MV-4-11 (cell line): ENCODE data around the gene FOXL1.

Experiments
- DNase-seq: peaks from one replicate; lab custom pipeline; 2025; lab: John Stamatoyannopoulos, UW

FOXL1 gene

GRCh38 chr16:86549076-86549892 lies 29.1 kb upstream of the FOXL1 start:
- DNase-seq: peak; percentile 48

- DNase-seq: no peak
Measured at GRCh38 chr16:86549893-86550190, 28.5 kb upstream of the FOXL1 start.

GRCh38 chr16:86550281-86550680 lies 28.1 kb upstream of the FOXL1 start:
- DNase-seq: no peak

- no peak for DNase-seq
Measured at GRCh38 chr16:86553356-86553755, 25.0 kb upstream of the FOXL1 start.

- no peak for DNase-seq
Measured at GRCh38 chr16:86554599-86554916, 23.8 kb upstream of the FOXL1 start.

- peak; percentile 79 for DNase-seq
Measured at GRCh38 chr16:86554917-86555703, 23.2 kb upstream of the FOXL1 start, which contains the start of gene MTHFSD. Gene MTHFSD, minus strand, starts transcription at chr16:86555235. Its CDS starts 51 bp downstream, at chr16:86555184.

- no peak for DNase-seq
Measured at GRCh38 chr16:86555704-86556075, 22.7 kb upstream of the FOXL1 start.

- DNase-seq: no peak
Measured at GRCh38 chr16:86556576-86556975, 21.8 kb upstream of the FOXL1 start.

GRCh38 chr16:86557587-86557986 lies 20.8 kb upstream of the FOXL1 start:
- DNase-seq: no peak

GRCh38 chr16:86558355-86559193 lies 19.8 kb upstream of the FOXL1 start:
- no peak for DNase-seq

- DNase-seq: no peak
Measured at GRCh38 chr16:86559802-86560305, 18.5 kb upstream of the FOXL1 start.

- DNase-seq: no peak
Measured at GRCh38 chr16:86562356-86562755, 16.0 kb upstream of the FOXL1 start.

GRCh38 chr16:86563469-86564345 lies 14.6 kb upstream of the FOXL1 start:
- DNase-seq: peak; percentile 74

- no peak for DNase-seq
Measured at GRCh38 chr16:86565181-86565631, 13.1 kb upstream of the FOXL1 start.

- no peak for DNase-seq
Measured at GRCh38 chr16:86565644-86566511, 12.5 kb upstream of the FOXL1 start.

GRCh38 chr16:86566601-86566965 lies 11.8 kb upstream of the FOXL1 start, which contains the start of gene FOXC2:
Gene FOXC2, plus strand, starts transcription at chr16:86566829. Its CDS starts 507 bp downstream, at chr16:86567336.
- no peak for DNase-seq

GRCh38 chr16:86566966-86567700 lies 11.2 kb upstream of the FOXL1 start:
- no peak for DNase-seq

- DNase-seq: no peak
Measured at GRCh38 chr16:86567701-86568581, 10.4 kb upstream of the FOXL1 start.
